Activated T-cell treated with anti-CD3 and anti-CD28 coated beads, Interleukin-2, amount 50 U/mL, for 24 hours (primary cell): ENCODE data around the gene NES.

Source experiments
- DNase-seq: peaks from one replicate; pipeline ENCODE4 v3.0.0-alpha.2; 2020
- H3K27ac Mint-ChIP-seq: 2 replicates; pipeline ENCODE4 v1.8.0; 2020; ENCODE audit warnings: mild to moderate bottlenecking, mixed read lengths
- H3K27me3 Mint-ChIP-seq: 2 replicates; pipeline ENCODE4 v1.8.0; 2020; ENCODE audit warnings: mixed read lengths
- H3K36me3 Mint-ChIP-seq: 2 replicates; pipeline ENCODE4 v1.8.0; 2020; ENCODE audit warnings: low read depth, mixed read lengths
- H3K4me1 Mint-ChIP-seq: 2 replicates; pipeline ENCODE4 v1.8.0; 2020; ENCODE audit warnings: low read depth, mixed read lengths
- H3K4me3 Mint-ChIP-seq: 2 replicates; pipeline ENCODE4 v1.8.0; 2020; ENCODE audit warnings: mild to moderate bottlenecking, moderate library complexity, mixed read lengths
- H3K9me3 Mint-ChIP-seq: 2 replicates; pipeline ENCODE4 v1.8.0; 2020; ENCODE audit warnings: mixed read lengths

The NES gene

DNA sequence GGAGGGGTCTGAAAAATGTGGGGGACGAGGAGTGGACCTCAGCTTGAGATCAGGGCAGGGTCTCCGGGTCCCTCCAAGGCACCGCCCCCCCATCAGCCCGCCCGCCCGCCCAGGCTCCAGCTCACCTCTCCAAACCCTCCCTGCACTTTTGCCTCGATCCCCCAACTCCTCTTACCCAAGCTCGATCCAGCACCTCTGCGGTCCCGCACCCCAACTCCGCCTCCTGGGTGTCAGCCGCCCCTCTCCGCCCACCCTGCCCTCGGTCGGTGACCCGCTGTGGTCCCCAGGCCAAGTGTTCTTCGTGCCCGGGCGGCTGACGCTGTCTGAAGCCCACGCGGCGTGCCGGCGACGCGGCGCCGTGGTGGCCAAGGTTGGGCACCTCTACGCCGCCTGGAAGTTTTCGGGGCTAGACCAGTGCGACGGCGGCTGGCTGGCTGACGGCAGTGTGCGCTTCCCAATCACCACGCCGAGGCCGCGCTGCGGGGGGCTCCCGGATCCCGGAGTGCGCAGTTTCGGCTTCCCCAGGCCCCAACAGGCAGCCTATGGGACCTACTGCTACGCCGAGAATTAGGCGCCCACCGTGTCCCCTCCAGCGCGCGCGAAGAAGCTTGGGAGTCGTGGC lies 52.3 kb downstream of the NES start:
- Mint-ChIP-seq H3K36me3 (no peaks in the 10 kb centered on the region), H3K27me3 (peaks cover 73% of the 10 kb centered on the region), H3K4me1 (peaks cover 12% of the 10 kb centered on the region), H3K9me3 (no peaks in the 10 kb centered on the region), H3K4me3 (peak overlapping the region; percentile 41), H3K27ac (no peak overlapping the region)
- DNase-seq = peak; percentile 45

DNA sequence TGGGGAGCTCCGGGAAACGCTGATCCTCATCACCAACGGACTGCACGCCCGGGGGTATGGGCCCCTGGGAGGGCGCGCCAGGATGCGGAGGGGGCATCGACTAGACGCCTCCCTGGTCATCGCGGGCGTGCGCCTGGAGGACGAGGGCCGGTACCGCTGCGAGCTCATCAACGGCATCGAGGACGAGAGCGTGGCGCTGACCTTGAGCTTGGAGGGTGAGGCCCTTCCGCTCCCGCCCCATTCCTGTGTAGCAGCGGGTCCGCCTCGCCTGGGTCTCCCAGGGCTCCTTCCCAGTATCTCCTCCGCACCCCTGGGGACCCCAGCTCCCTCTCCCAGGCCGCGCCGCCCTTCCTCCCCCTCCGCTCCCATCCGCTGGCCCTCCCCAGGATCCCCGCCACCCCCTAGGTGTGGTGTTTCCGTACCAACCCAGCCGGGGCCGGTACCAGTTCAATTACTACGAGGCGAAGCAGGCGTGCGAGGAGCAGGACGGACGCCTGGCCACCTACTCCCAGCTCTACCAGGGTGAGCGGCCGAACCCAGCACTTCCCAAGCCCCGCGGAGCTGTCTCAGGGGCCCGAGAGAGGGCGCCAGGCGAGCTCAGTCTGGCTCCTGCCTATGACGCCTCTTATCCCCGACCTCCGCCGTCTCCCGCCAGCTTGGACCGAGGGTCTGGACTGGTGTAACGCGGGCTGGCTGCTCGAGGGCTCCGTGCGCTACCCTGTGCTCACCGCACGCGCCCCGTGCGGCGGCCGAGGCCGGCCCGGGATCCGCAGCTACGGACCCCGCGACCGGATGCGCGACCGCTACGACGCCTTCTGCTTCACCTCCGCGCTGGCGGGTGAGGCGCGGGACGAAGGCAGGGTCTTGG lies 53.0 kb downstream of the NES start:
- Mint-ChIP-seq H3K9me3 (no peaks in the 10 kb centered on the region), H3K27me3 (peaks cover 75% of the 10 kb centered on the region), H3K36me3 (no peaks in the 10 kb centered on the region), H3K4me1 (peaks cover 12% of the 10 kb centered on the region), H3K4me3 (peak overlapping the region; percentile 53), H3K27ac (no peak overlapping the region)
- peak; percentile 70 for DNase-seq

- no peak overlapping the region for H3K27ac Mint-ChIP-seq
- peaks cover 82% of the 10 kb centered on the region for H3K27me3 Mint-ChIP-seq
- H3K4me1 Mint-ChIP-seq = peaks cover 12% of the 10 kb centered on the region
- no peaks in the 10 kb centered on the region for H3K36me3 Mint-ChIP-seq
- H3K4me3 Mint-ChIP-seq = no peak overlapping the region
- no peaks in the 10 kb centered on the region for H3K9me3 Mint-ChIP-seq
- no peak for DNase-seq
Observed at GRCh38 chr1:156622581-156623297, 54.5 kb downstream of the NES start.

- H3K27ac Mint-ChIP-seq = no peak overlapping the region
- peaks cover 79% of the 10 kb centered on the region for H3K27me3 Mint-ChIP-seq
Observed at GRCh38 chr1:156619582-156619955, 57.6 kb downstream of the NES start.

DNA sequence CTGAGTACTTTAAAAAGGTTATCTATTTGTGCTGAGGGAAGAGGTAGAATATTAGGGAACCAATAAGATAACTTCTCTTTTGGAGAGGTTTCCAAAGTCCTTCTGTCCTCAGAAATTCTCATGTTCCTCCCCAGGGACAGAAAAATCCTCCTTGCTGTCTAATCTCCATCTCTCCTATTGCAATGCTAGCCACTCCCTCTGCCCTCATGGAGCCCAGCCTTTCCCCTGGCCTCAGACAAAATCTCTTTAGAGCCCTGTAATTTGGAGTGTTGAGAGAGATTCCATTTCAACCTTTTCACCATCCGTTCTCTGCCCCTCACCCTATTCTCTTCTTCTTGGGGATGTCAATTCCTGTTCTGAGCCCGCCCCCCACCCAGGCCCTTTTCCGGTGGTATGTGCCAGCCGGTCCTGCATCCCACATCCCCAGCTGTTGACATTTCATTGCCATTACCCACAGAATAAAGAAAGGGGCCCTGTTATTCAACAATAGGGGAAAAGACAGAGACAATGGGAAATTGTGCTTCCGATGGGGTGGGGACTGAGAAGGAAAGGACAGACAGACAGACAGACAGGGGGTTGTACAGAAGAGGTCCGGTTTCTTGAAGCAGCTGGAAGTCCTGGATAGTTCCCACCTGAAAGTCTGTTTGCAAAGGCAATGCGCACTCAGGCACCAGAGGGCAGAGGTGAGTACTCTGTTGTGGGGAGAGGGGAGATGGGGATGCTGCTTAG lies 58.2 kb downstream of the NES start, which contains the start of gene HAPLN2:
HAPLN2 (plus strand) TSS at position 563 of the 729 bp plus-strand sequence. CDS start 4,076 bp downstream, outside the sequence.
- DNase-seq = no peak

More at GRCh38 chr1:156619582-156619955, 57.6 kb downstream of the NES start:
- H3K36me3 Mint-ChIP-seq = no peaks in the 10 kb centered on the region
- no peaks in the 10 kb centered on the region for H3K9me3 Mint-ChIP-seq
- peaks cover 3% of the 10 kb centered on the region for H3K4me1 Mint-ChIP-seq
- H3K4me3 Mint-ChIP-seq = no peak overlapping the region
- DNase-seq = no peak

More for the DNA sequence above, 58.2 kb downstream of the NES start, which contains the start of gene HAPLN2:
- Mint-ChIP-seq H3K36me3 (no peaks in the 10 kb centered on the region), H3K27ac (no peak within 1 kb of the TSS), H3K27me3 (peaks cover 75% of the 10 kb centered on the region), H3K9me3 (no peaks in the 10 kb centered on the region), H3K4me3 (no peak within 1 kb of the TSS), H3K4me1 (no peaks in the 10 kb centered on the region)
